GM21423 (cell line): ENCODE measurements around the gene YLPM1.
A peak's percentile ranks its signal among the peaks of the same experiment; 100 is the strongest.

ENCODE experiments used
- ATAC-seq: cut with Tn5 transposase; IDR thresholded peaks from one replicate; pipeline ENCODE4 v1.9.1; 2021; ENCODE audit warnings: mild to moderate bottlenecking, moderate library complexity; ENCODE audit not compliant: unreplicated experiment

The YLPM1 gene

DNA sequence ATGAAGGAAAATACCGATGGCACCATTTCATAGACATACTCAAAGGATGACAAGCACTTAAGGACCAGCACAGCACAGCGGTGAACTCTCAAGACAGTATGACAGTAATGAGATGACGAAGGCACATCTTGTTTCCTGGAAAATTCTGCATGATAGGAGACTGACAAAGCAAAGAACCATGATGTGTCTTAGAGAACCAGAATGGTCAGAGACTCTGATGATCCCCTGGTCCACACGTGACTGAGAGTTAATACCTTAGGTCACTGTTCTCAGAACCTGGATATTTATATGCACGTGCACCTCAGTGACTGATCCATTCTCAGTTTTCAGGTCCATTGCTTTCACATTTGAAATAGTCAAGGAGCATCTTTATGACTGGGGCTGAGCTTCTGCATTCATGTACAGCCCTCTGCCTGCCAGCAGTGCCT, 77.5 kb downstream of the YLPM1 start:
- no peak for ATAC-seq

DNA sequence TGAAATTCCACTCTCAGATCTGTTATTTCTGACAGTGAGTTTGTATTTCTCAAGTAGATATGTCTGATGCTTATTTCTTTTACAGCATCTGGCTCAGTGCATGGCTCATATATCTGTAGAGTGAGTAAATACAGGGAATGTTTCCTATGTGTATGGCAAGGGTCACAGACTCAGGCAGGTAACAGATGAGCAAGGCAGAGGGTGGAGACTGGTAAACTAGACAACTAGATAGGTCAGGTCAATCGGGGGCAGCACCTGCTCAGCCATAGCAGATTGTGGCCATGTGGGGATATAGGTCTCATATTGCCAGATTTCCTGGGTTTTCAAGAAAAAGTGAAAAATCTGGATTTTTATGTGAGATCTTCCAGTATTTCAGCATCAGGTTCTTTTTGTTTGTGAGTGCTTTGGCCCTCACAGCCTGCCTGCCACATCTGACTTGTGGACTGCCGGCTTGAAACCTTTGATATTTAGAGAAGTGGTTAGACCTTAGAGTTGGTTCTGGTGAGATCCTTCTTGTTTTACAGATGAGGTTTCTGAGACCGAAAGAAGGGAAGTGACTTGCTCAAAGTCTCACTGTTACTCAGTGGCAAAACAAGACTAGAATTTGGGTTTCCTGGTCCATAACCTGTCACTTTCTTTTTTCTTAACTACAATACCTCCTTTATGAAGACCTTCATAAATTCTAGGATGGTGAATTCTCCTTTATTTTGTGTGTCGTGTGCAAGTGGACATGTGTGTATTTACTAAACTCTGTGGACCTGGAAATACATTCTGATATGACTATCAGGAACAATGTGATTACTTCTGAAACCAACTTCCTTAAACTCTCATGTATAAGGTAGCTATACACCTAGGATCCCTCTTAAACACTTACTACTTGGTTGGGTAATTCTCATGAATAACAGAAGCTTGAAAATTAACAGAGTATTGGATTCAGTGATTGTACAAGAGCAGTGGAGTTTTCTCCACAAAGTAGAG, 78.4 kb downstream of the YLPM1 start:
- peak; percentile 80 for ATAC-seq

- ATAC-seq: no peak
These were observed 80.5 kb downstream of the YLPM1 start for GRCh38 chr14:74843653-74844052.

DNA sequence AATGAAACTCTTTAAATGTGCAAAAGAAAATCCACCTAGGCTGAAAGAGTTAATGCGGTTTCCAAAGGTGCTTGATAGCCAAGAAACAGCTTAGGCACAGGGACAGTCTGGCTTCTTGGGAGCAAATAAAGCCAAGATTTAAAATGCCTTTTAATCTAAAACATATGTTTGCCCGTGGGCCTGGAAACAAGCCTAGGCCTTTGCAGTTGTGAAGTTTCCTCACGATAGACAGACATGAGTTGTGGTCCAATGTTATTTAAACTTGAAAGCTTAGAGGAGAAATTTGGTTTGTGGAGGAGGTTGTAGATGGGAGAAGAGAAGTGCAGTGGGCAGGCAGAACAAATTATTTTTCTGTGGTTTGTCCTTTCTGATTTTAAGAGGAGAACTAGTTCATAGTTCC, 83.1 kb downstream of the YLPM1 start:
- ATAC-seq: no peak

GRCh38 chr14:74846968-74847665, 84.0 kb downstream of the YLPM1 start:
- ATAC-seq: no peak

DNA sequence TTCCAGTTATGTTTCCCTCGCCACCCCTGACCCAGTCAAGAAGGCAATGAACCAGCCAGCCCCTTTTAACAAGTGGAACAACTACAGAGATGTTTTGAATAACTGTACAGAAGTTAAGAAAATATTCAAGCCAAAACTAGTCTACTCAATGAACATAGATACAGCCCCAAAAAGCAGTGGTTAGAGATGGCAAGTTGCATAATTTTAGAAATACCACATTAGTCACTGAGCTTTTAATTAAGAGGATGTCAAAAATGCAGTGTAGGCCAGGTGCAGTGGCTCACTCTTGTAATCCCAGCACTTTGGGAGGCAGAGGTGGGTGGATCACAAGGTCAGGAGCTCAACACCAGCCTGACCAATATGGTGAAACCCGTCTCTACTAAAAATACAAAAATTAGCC, 85.7 kb downstream of the YLPM1 start:
- no peak for ATAC-seq

GRCh38 chr14:74852922-74853530, 89.9 kb downstream of the YLPM1 start:
- no peak for ATAC-seq

DNA sequence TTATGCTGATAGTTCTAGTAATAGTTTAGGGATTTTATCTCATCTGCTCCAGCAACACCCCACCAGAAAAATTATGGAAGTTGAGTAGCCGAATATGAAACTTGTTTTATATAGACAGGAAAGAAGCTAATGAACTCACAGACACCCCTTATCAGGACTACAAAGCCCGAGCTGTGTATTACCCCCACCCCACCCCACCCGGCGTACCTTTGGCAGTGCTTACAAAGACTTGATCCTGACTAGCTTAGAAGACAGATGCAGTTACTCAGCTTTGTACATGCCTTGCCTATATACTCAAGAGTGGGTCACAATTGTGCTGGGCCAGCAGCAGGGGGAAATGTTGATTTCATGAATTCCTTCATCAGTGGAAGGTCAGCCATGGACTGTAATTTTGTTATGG, 90.5 kb downstream of the YLPM1 start:
- ATAC-seq: no peak

DNA sequence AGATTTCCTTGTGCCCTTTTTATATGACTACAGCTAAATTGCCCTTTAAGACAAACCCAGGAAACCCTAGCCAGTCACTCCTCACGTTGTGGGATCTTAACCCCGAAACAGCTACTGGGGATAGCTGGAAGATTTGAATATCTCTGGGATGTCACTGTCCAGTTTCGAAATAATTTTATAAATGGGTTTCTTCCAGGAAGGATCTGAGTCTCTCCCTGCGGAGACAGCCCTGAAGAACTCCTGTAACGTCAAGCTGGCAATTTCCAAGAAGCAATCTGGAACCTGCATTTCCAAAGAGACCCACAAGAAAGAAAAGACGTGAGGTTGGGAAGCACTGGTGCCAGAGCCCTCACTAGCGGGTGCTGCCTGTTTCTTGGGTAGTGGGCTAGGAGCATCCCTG, 91.9 kb downstream of the YLPM1 start:
- ATAC-seq: no peak

DNA sequence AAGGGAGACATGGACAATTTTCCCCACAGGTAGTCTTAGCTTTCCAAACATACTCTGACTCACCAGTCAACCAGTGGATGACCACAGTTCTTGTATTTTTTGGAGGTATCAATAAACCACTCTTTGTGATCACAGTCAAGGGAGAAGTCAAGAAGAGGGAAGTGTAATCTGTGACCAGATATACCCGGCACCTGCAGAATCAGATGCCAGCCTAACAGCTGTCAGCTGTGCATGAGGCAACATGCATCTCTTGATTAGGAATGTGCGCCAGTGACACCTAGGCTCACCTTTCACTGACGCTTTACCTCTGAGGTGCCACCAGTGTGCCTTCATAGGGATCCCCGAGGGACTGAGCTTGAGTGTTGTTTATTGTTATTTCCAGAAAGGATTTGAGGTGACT, 92.8 kb downstream of the YLPM1 start:
- ATAC-seq: no peak

- ATAC-seq: no peak
These were observed 93.2 kb downstream of the YLPM1 start for GRCh38 chr14:74856366-74856765.

DNA sequence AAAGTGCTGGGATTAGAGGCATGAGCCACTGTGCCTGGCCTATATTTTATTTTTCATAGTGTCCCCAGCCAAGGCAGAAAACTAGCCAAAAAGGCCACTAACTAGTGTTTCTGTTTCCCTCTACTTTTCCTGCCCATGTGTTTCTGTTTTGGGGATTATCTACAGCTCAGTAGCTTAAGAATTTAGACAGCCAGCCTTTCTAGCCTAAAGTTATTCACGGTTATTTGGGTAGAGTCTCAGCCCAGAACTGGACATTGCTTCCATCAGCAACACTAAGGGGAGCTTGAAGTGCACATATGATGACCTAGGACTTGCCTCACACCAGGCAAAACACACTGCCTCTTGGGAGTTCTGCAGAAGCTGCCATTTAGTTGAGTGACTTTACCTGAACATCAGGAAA, 94.9 kb downstream of the YLPM1 start:
- ATAC-seq: no peak

GRCh38 chr14:74859757-74860552, 96.8 kb downstream of the YLPM1 start:
- no peak for ATAC-seq

DNA sequence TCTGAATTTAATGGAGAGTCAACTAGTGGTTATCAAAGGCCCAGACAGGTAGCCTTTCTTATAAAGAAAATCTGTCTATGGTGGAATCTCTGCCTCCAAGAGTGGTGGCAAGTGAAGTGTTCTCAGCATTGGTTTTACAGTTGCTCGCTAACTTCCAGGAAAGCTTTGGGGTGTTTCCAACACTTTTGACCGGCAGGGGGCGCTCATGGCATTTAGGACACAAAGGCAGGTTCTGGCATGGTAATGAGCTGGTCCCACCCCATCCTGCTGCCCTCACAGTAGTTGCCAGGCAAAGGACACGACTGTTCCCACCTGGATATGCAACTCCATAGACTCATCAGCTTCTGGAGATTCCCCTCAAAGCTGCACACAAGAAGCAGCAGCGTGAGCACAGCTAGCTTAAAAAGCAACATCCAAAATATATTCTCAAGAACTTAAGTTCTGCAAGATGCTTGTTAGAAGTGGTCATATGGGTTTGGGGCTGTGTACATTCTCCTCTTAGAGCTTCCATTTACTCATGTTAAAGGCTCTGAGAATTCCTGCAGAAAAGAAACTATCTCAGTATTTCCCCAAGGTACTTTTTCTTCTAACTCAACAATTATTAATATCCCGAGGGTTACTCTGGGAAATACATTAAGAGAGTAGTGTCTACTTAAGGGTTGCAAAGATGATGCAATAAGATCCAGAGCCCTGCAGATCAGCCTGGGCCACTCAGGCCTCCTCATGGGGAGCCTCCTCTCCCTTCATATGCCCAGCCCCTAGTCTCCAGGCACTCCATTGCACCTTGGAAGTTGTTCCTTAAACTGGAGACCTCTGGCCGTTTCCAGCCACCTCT, 98.0 kb downstream of the YLPM1 start:
- ATAC-seq: no peak

DNA sequence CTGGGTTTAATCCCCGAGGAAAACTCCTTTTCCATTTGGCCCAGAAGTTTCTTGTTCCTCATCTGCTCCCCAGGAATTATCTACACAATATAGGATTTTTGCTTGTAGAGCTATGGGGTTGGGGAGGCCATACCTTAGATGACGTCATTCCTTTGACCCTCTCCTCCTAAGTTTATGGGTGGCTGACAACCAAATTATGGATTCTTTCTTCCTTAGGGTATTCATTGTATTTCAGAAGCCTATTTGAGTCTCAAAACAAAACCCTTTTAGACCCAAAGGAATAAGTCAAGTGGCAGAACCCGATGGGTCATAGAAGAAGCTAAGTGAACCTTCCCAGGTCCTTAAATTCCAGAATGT, 98.6 kb downstream of the YLPM1 start:
- ATAC-seq: no peak

DNA sequence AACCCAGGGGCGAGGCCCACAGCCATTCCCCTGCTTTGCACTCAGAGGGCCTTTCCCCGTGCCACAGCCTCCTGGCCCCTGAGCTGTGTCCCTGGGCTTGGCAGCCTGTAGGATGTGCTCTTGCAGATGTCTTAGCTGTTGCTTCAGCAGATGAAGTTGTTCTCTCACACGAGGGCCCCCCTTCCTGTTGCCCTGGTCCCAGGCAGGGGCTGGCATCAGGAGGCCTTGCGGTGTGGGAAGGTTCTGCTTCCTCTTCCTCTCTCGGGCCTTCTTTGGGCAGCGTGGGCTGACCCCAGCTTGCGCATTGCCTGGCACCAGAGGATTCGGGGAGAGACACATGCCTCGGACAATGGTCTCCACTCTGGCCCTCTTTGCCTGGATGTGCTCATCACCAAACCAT, 100.2 kb downstream of the YLPM1 start:
- no peak for ATAC-seq

- ATAC-seq: no peak
These were observed 101.1 kb downstream of the YLPM1 start for GRCh38 chr14:74864198-74864597.

- ATAC-seq: no peak
These were observed 102.0 kb downstream of the YLPM1 start for GRCh38 chr14:74865156-74865555.

GRCh38 chr14:74866708-74867389, 103.7 kb downstream of the YLPM1 start:
- no peak for ATAC-seq

DNA sequence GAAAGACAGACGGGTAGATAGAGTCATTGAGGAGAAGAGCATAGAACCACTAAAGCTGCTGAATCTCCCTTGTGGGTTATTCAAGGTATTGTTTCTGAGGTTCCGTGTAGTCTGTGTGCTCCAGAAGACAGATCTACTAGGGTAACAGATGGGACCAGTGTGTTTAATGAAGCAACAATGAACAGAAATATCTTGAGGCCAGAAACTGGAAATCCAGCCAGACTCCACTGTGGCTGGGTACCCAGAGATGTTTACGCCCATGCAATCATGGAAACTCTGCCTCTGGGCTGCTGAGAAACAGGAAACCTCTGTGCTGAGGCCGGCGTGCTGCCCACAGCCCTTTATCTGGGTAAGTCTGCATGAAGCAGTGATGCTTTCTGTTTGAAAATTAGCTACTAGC, 104.6 kb downstream of the YLPM1 start:
- no peak for ATAC-seq
